AG08395 (cell line): ENCODE results near the gene C1orf122.
"Not testable (repeated sequence)": the region's sequence is repeated elsewhere in the genome, so short reads cannot be mapped to it uniquely, and the experiment has no call there.

ENCODE experiments used
- DNase-seq: peaks from one replicate; pipeline ENCODE4 v3.0.0; 2012; ENCODE audit warnings: mixed read lengths, low spot score

Gene C1orf122

GRCh38 chr1:37807555-37808368 lies at the start of gene C1orf122, which contains the start of gene YRDC:
Gene C1orf122 (plus strand): TSS chr1:37807790. CDS start chr1:37808405, 615 bp downstream.
Gene YRDC (minus strand): TSS chr1:37808208. CDS start chr1:37808180, 28 bp downstream.
- DNase-seq = peak; percentile 98

- DNase-seq = no peak
These were observed 48.1 kb upstream of the C1orf122 start for GRCh38 chr1:37759451-37759850.

GRCh38 chr1:37761416-37762095 lies 46.0 kb upstream of the C1orf122 start:
- no peak for DNase-seq

- no peak for DNase-seq
These were observed 45.1 kb upstream of the C1orf122 start for GRCh38 chr1:37762516-37762915.

GRCh38 chr1:37763791-37764413 lies 43.7 kb upstream of the C1orf122 start:
- no peak for DNase-seq

- peak; percentile 68 for DNase-seq
These were observed 43.2 kb upstream of the C1orf122 start for GRCh38 chr1:37764414-37764825.

- no peak for DNase-seq
These were observed 42.6 kb upstream of the C1orf122 start, which contains the start of gene EPHA10 for GRCh38 chr1:37764888-37765441. Gene EPHA10 (minus strand): TSS chr1:37765120. CDS start chr1:37765066, 54 bp downstream.

- no peak for DNase-seq
These were observed 41.5 kb upstream of the C1orf122 start for GRCh38 chr1:37765916-37766664.

- DNase-seq = no peak
These were observed 40.1 kb upstream of the C1orf122 start for GRCh38 chr1:37767488-37767887.

GRCh38 chr1:37771440-37771839 lies 36.1 kb upstream of the C1orf122 start:
- DNase-seq = not testable (repeated sequence)

GRCh38 chr1:37776946-37777516 lies 30.6 kb upstream of the C1orf122 start:
- no peak for DNase-seq

GRCh38 chr1:37778654-37779053 lies 28.9 kb upstream of the C1orf122 start:
- DNase-seq = no peak

- DNase-seq = no peak
These were observed 25.1 kb upstream of the C1orf122 start for GRCh38 chr1:37782491-37782890.

- no peak for DNase-seq
These were observed 14.5 kb upstream of the C1orf122 start for GRCh38 chr1:37792943-37793686.

- DNase-seq = peak; percentile 63
These were observed 13.7 kb upstream of the C1orf122 start, which contains the start of gene MANEAL for GRCh38 chr1:37793773-37794371. Gene MANEAL (plus strand): TSS chr1:37793847. CDS start chr1:37794183, 336 bp downstream.

- no peak for DNase-seq
These were observed 12.9 kb upstream of the C1orf122 start for GRCh38 chr1:37794372-37795339.

GRCh38 chr1:37795340-37796125 lies 12.1 kb upstream of the C1orf122 start:
- peak; percentile 56 for DNase-seq
